Nephron (organoid): ENCODE results near the gene SASH1.

Experiments
- H3K27ac Mint-ChIP-seq, 3 experiments: 2 replicates each; pipeline ENCODE4 v1.8.0; 2020; ENCODE audit warnings: mixed read lengths in 3 of 3, mild to moderate bottlenecking in 2 of 3, moderate library complexity in 1 of 3
- H3K27me3 Mint-ChIP-seq: 2 replicates; pipeline ENCODE4 v1.8.0; 2021; ENCODE audit warnings: low read depth, mild to moderate bottlenecking, moderate library complexity, mixed read lengths
- H3K36me3 Mint-ChIP-seq: 2 replicates; pipeline ENCODE4 v1.8.0; 2020; ENCODE audit warnings: low read depth, mixed read lengths
- H3K4me1 Mint-ChIP-seq: 2 replicates; pipeline ENCODE4 v1.8.0; 2020; ENCODE audit warnings: mixed read lengths
- H3K4me3 Mint-ChIP-seq, 3 experiments: 2 replicates each; pipeline ENCODE4 v1.8.0; 2020; ENCODE audit warnings: mild to moderate bottlenecking in 3 of 3, mixed read lengths in 3 of 3, moderate library complexity in 2 of 3
- H3K9me3 Mint-ChIP-seq: 2 replicates; pipeline ENCODE4 v1.8.0; 2020; ENCODE audit warnings: mixed read lengths
- TF ChIP-seq, protein P1 (sequence below), 3 experiments: fragments of 200-600 bp; sonication (generic); IDR thresholded peaks; one replicate each; pipeline ENCODE4 v1.5.0; 2021; ENCODE audit warnings: antibody characterized with exemption in 3 of 3; ENCODE audit not compliant: unreplicated experiment in 3 of 3

The SASH1 gene

DNA sequence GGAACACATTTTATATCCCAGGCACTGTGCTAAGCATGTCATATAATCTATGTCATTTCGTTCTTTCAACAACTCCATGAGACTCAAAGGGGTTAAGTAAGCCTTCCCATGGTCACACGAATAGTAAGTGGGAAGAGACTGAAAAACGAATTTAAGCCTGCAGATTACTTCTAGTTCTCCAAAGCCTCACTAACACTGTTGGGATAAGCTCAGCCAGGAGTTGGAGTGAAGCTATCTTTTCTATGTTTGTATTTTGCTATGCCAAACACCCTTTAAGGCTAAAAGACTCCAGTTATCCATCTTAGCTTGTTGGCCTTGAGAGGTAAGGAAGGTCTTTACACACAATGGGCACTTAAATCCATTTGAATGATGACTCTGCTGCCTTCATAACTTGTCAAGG lies 256.1 kb downstream of the SASH1 start:
- H3K4me1 Mint-ChIP-seq, result no peaks in the 10 kb centered on the region
- no peaks in the 10 kb centered on the region for H3K36me3 Mint-ChIP-seq
- peaks cover 17% of the 10 kb centered on the region for H3K9me3 Mint-ChIP-seq
- TF ChIP-seq, protein P1, sequence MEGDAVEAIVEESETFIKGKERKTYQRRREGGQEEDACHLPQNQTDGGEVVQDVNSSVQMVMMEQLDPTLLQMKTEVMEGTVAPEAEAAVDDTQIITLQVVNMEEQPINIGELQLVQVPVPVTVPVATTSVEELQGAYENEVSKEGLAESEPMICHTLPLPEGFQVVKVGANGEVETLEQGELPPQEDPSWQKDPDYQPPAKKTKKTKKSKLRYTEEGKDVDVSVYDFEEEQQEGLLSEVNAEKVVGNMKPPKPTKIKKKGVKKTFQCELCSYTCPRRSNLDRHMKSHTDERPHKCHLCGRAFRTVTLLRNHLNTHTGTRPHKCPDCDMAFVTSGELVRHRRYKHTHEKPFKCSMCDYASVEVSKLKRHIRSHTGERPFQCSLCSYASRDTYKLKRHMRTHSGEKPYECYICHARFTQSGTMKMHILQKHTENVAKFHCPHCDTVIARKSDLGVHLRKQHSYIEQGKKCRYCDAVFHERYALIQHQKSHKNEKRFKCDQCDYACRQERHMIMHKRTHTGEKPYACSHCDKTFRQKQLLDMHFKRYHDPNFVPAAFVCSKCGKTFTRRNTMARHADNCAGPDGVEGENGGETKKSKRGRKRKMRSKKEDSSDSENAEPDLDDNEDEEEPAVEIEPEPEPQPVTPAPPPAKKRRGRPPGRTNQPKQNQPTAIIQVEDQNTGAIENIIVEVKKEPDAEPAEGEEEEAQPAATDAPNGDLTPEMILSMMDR (IDR thresholded peaks at IDR 0.05; ENCODE audit: unreplicated experiment in 3 of 3), result no peak
- H3K27me3 Mint-ChIP-seq, result no peaks in the 10 kb centered on the region
- H3K27ac Mint-ChIP-seq, result no peak overlapping the region
- no peak overlapping the region for H3K4me3 Mint-ChIP-seq

DNA sequence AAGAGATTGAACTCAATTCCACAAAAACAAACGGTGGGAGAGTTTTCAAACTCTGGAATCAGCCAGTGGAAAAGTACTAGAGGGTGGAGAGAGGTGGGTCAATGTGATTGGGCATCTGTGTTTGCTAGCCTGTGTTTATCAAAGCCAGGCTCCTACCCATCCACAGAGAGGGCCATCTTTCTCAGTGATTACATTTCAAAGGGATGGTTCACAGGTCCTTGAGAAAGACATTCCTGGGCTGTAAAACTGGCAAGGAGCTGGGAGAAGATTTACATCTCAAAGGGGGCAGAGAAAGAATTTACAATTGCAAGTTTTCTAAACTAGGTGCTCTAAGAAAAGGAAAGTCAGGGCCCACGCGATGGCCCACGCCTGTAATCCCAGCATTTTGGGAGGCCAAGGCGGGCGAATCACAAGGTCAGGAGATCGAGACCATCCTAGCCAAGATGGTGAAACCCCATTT lies 257.4 kb downstream of the SASH1 start:
- no peaks in the 10 kb centered on the region for H3K4me1 Mint-ChIP-seq
- no peaks in the 10 kb centered on the region for H3K27me3 Mint-ChIP-seq
- H3K27ac Mint-ChIP-seq, result no peak overlapping the region
- H3K4me3 Mint-ChIP-seq, result no peak overlapping the region
- H3K9me3 Mint-ChIP-seq, result peaks cover 23% of the 10 kb centered on the region
- TF ChIP-seq, protein P1 (IDR thresholded peaks at IDR 0.05; ENCODE audit: unreplicated experiment in 3 of 3), result no peak
- H3K36me3 Mint-ChIP-seq, result no peaks in the 10 kb centered on the region
